ENCODE measurements around the gene LRRTM4.
"Not testable (repeated sequence)": the region's sequence is repeated elsewhere in the genome, so short reads cannot be mapped to it uniquely, and the experiment has no call there.

The LRRTM4 gene

DNA sequence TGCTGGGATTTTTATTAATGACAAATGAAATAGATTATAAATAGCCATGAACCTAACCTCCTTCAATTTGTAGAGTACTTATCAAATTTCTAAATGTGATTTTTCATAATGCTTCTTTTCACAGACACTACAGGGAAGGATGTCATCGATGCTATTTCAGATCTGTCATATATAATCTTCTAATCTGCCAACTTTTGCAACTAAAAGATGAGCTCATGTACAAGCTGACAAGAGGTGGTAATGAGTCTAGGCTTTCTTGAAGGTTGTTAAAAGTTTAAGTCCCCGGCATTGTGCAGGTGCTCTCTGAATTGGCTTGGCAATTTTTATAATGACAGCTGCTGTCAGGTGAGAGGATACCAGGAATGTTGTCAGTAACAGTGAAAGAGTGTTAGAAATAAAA is 320.4 kb downstream of the LRRTM4 start:
- no peaks in the 10 kb centered on the region for H3K36me3 ChIP-seq
- no peak overlapping the region for H3K27ac ChIP-seq
- no peak overlapping the region for H3K4me2 ChIP-seq
- H3K27me3 ChIP-seq = no peaks in the 10 kb centered on the region
- no peak overlapping the region for H3K9ac ChIP-seq
- H4K20me1 ChIP-seq = no peaks in the 10 kb centered on the region
- no peak overlapping the region for H3K4me3 ChIP-seq
- TF ChIP-seq Cebpa-rat (IDR thresholded peaks at IDR 0.05) = no peak
- no peaks in the 10 kb centered on the region for H3K9me3 ChIP-seq (replicated peaks in 1 of 11)
- H3K4me1 ChIP-seq = no peaks in the 10 kb centered on the region

DNA sequence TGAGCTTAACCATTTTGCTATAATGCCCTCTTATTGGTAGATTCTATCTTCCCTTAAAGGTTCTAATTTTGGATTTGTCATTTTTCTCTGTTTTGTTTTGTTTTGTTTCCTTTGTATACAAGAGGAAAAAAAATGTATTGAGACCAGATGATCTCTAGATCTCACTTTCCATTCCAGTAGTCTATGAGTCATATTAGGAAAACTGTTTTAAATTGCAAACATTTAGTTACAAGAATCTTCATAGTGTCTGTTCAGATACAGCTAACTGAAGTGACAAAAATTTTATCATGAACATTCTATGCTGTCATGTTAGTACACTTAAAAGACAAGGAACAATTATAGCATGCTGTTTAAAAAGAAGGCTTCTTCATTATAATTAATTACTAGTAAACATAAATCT is 322.8 kb downstream of the LRRTM4 start:
- TF ChIP-seq Cebpa-rat (IDR thresholded peaks at IDR 0.05) = no peak
- no peak overlapping the region for H3K9ac ChIP-seq
- H3K4me3 ChIP-seq = no peak overlapping the region

DNA sequence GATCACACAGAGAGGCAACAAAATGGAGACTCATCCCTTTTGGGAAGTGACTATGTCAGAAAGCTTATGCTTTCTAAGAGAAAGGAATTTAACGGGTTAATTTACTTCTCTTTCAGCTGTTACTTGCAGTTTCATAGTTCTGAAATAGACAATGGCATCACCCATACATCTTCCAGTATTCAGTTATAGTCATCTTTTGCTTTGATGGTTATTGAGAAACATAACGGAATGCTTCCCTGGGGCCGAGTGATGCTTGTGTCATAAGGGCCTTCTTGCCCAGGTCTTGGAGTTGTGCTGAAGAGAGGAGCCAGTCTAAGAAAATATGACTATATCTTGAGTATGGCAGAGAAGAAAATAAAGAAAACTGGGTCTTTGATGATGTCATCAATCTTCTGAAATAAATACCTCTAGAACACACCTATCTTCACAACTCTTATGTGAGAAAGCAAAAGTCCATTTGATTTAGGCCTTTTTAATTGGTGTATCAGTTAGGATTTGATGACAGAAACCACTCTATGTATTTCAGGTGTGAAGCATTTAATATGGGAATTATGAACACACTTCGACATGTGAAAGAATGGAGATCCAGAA is 328.2 kb downstream of the LRRTM4 start:
- TF ChIP-seq Cebpa-rat (IDR thresholded peaks at IDR 0.05) = no peak
- H3K9me3 ChIP-seq (replicated peaks in 1 of 11) = no peaks in the 10 kb centered on the region
- H3K4me2 ChIP-seq = no peak overlapping the region

More for the DNA sequence above, 322.8 kb downstream of the LRRTM4 start:
- no peak overlapping the region for H3K4me2 ChIP-seq
- no peak overlapping the region for H3K27ac ChIP-seq
- no peaks in the 10 kb centered on the region for H3K27me3 ChIP-seq
- no peaks in the 10 kb centered on the region for H3K4me1 ChIP-seq
- H3K36me3 ChIP-seq = no peaks in the 10 kb centered on the region
- no peaks in the 10 kb centered on the region for H4K20me1 ChIP-seq
- H3K9me3 ChIP-seq (replicated peaks in 1 of 11) = no peaks in the 10 kb centered on the region

DNA sequence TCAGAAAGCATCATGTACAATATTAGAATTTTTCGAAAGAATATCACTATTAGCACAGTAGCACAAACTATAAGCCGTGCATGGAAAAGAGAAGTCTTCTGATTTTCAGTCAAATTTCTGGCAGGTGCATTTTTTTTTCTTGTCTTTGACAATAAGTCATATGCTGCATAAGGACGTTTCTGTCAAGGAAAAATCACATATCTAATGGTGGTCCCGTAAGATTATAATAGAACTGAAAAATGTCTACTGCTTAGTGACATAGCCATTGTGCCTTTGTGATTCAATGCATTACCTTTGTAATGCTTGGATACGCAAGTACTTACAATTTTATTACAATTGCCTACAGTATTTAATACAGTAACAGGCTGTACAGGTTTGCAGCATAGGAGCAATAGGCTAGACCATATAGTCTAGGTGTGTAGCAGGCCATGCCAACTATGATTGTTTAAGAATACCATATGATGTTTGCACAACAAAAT is 329.3 kb downstream of the LRRTM4 start:
- Histone ChIP-seq H3K9me3 (replicated peaks in 1 of 11) (no peaks in the 10 kb centered on the region), H3K9ac (no peak overlapping the region), H3K36me3 (no peaks in the 10 kb centered on the region), H4K20me1 (no peaks in the 10 kb centered on the region), H3K27me3 (no peaks in the 10 kb centered on the region), H3K27ac (no peak overlapping the region), H3K4me3 (no peak overlapping the region), H3K4me1 (no peaks in the 10 kb centered on the region), H3K4me2 (no peak overlapping the region)
- TF ChIP-seq Cebpa-rat (IDR thresholded peaks at IDR 0.05) = no peak

More for the DNA sequence above, 328.2 kb downstream of the LRRTM4 start:
- Histone ChIP-seq H3K27ac (no peak overlapping the region), H3K36me3 (no peaks in the 10 kb centered on the region), H4K20me1 (no peaks in the 10 kb centered on the region), H3K27me3 (no peaks in the 10 kb centered on the region), H3K4me1 (no peaks in the 10 kb centered on the region), H3K4me3 (no peak overlapping the region), H3K9ac (no peak overlapping the region)

DNA sequence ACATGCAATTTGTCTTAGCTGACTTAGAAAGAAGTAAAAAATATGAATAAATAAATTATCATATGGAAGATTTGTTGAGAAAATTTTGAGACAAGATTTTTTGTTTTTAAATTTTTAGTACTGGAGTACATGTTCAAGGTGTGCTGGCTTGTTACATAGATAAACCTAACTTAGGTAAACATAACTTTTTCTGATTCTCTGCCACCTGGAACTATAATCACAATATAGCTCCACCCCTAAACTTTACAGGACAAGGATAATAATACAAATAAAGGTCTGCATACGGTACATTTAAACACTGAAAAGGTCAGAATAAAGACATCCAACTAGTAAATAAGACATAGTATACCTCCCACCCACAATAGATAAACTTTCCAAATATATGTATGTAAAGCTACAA is 330.5 kb downstream of the LRRTM4 start:
- no peaks in the 10 kb centered on the region for H3K9me3 ChIP-seq (replicated peaks in 1 of 11)
- no peak for TF ChIP-seq Cebpa-rat (IDR thresholded peaks at IDR 0.05)
- H3K4me2 ChIP-seq = no peak overlapping the region
- no peak overlapping the region for H3K4me3 ChIP-seq
- no peaks in the 10 kb centered on the region for H3K4me1 ChIP-seq
- H3K36me3 ChIP-seq = no peaks in the 10 kb centered on the region
- H3K27me3 ChIP-seq = no peaks in the 10 kb centered on the region
- H3K27ac ChIP-seq = no peak overlapping the region
- H4K20me1 ChIP-seq = no peaks in the 10 kb centered on the region
- no peak overlapping the region for H3K9ac ChIP-seq

DNA sequence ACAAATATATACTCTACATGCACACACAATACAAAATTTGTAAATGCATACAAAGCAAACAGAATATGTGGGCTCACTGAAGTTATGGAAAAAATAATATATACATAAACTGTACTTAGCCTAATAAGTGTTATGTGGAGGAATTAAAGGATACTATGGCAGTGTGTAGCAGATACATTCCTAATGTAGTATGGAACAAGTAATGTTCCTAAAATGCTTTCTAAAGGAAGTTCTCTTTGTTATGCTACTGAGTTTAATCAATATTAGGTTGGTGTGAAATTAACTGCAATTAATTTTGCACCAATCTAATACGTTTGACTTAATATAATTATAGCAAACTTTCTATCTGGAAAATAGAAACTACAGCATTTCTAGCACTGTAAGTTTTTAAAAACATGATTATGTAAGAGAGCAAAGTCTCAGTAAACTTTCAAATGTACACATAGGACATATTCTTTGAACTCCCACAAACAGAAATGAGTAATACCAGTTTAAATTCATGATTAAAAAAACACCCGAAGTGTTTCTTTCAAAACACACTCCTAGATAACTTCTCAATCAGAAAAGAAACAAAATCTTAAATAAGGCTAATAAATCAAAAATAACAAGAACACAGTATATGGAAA is 331.3 kb downstream of the LRRTM4 start:
- Histone ChIP-seq H3K4me3 (no peak overlapping the region), H3K27ac (no peak overlapping the region), H3K4me2 (no peak overlapping the region), H3K27me3 (no peaks in the 10 kb centered on the region), H4K20me1 (no peaks in the 10 kb centered on the region), H3K4me1 (no peaks in the 10 kb centered on the region), H3K9me3 (replicated peaks in 1 of 11) (no peaks in the 10 kb centered on the region), H3K36me3 (no peaks in the 10 kb centered on the region), H3K9ac (no peak overlapping the region)
- TF ChIP-seq Cebpa-rat (IDR thresholded peaks at IDR 0.05) = no peak

DNA sequence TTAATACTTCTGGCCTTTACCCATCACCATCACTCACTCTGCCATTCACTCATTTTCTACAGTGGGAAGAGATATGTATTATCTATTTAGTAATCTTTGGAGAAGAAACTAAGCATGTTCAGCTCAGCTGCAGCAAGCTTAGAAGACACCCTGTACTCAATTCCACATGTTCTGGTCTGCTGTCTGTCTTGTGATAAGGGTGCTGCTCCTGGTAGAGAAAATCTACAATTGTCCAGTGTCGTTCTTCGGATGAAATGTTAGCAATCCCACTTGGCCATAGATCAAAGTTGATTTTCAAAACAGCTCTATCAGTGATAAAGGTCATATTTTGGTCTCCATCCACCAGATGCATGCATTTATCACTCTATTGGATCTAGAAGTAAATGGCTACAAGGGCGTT is 337.1 kb downstream of the LRRTM4 start:
- Histone ChIP-seq H3K4me1 (no peaks in the 10 kb centered on the region), H3K36me3 (no peaks in the 10 kb centered on the region), H3K4me2 (no peak overlapping the region), H4K20me1 (no peaks in the 10 kb centered on the region), H3K4me3 (no peak overlapping the region), H3K27ac (no peak overlapping the region), H3K9ac (no peak overlapping the region), H3K27me3 (no peaks in the 10 kb centered on the region), H3K9me3 (replicated peaks in 1 of 11) (no peaks in the 10 kb centered on the region; a peak in 1 of 22 replicates)
- TF ChIP-seq Cebpa-rat (IDR thresholded peaks at IDR 0.05) = no peak

DNA sequence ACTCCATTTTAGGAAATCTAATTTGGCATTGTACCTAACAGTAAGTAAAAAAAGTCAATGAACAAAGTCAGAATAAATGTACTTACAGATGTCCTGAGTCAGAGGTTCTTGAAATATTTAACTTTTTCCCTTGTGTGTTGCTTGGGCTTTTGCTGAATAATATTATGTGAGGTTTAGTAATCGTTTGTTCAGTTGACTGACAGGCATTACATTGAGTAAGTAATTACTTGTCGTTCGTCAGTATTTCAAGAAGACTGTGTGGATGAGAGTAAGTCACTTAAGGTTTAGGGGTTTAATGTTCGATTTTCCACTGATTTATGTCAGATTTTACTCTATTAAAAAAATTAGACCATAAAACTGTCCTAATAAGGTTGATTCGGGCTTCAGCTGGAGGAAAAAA is 342.9 kb downstream of the LRRTM4 start:
- no peaks in the 10 kb centered on the region for H3K27me3 ChIP-seq
- no peaks in the 10 kb centered on the region for H3K4me1 ChIP-seq
- H4K20me1 ChIP-seq = no peaks in the 10 kb centered on the region
- no peak overlapping the region for H3K9ac ChIP-seq
- no peak overlapping the region for H3K27ac ChIP-seq
- no peak overlapping the region for H3K4me2 ChIP-seq
- H3K36me3 ChIP-seq = no peaks in the 10 kb centered on the region
- no peak for TF ChIP-seq Cebpa-rat (IDR thresholded peaks at IDR 0.05)
- no peaks in the 10 kb centered on the region; a peak in 1 of 22 replicates for H3K9me3 ChIP-seq (replicated peaks in 1 of 11)
- H3K4me3 ChIP-seq = no peak overlapping the region

DNA sequence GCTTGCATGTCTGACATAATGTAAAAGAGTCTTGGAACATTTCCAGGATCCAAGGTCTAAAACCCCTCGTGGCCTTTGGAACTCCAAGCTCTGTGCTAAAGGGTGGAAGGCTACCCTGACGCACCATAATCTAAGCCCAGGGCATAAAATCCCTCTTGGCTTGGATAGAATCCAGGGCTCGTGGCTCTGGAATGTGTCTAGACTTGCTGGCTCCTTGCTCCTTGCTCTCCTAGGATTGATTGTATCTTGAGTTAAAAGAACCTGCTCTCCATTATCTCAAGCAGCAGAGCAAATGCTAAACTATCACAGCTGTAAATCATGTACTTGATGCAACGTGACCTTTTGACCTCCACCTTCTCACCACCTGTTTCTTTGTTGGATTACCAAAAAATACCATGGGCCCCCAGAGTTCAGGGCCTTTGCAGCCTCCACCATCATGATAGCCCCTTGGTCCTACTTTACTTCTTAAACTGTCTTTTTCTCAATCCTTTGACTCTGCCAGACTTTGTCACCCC is 346.9 kb downstream of the LRRTM4 start:
- H3K27ac ChIP-seq; H3K27me3 ChIP-seq; H4K20me1 ChIP-seq; H3K9ac ChIP-seq; H3K9me3 ChIP-seq (replicated peaks in 1 of 11); H3K4me2 ChIP-seq; H3K4me3 ChIP-seq; H3K36me3 ChIP-seq; H3K4me1 ChIP-seq: not testable (repeated sequence)

DNA sequence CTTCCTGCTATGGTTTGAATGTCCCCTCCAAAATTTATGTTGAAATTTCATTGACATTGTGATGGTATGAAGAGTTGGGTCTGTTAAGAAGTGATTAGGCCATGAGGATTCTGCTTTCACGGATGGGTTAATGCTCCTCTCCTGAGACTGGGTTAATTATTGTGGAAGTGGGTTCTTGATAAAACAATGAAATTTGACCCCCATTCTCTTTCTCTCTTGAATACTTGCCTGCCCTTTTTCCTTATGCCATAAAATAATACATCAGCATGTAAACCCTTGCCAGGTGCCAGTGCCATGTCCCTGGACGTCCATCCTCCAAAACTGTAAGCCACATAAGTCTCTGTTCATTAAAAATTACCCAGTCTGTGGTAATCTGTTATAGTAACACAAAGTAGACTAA is 352.8 kb downstream of the LRRTM4 start:
- Histone ChIP-seq H3K4me3 (no peak overlapping the region), H3K9ac (no peak overlapping the region), H3K27ac (no peak overlapping the region), H3K9me3 (replicated peaks in 1 of 11) (peaks cover 0 to 12% (median 4%) of the 10 kb centered on the region in 11 experiments; a peak in 7 of 22 replicates), H3K4me2 (no peak overlapping the region), H3K4me1 (no peaks in the 10 kb centered on the region), H3K36me3 (no peaks in the 10 kb centered on the region), H3K27me3 (no peaks in the 10 kb centered on the region), H4K20me1 (no peaks in the 10 kb centered on the region)
- no peak for TF ChIP-seq Cebpa-rat (IDR thresholded peaks at IDR 0.05)

DNA sequence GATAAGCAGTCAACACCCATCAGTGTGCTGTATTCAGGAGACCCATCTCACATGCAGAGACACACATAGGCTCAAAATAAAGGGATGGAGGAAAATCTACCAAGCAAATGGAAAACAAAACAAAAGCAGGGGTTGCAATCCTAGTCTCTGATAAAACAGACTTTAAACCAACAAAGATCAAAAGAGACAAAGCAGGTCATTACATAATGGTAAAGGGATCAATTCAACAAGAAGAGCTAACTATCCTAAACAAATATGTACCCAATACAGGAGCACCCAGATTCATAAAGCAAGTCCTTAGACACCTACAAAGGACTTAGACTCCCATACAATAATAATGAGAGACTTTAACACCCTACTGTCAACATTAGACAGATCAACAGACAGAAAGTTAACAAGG is 358.2 kb downstream of the LRRTM4 start:
- H3K9ac ChIP-seq, H3K4me2 ChIP-seq: not testable (repeated sequence)

More for the DNA sequence above, 358.2 kb downstream of the LRRTM4 start:
- H4K20me1 ChIP-seq, H3K27me3 ChIP-seq, H3K36me3 ChIP-seq, H3K4me1 ChIP-seq, H3K27ac ChIP-seq, H3K4me3 ChIP-seq: not testable (repeated sequence)
- H3K9me3 ChIP-seq (replicated peaks in 1 of 11) = peaks cover 0 to 12% (median 4%) of the 10 kb centered on the region in 11 experiments; a peak in 7 of 22 replicates
